Effector memory CD8-positive, alpha-beta T cell (primary cell): ENCODE results near the gene NRAP.
A peak's percentile ranks its signal among the peaks of the same experiment; 100 is the strongest.

Experiments
- ATAC-seq: fragments of 150-1000 bp; cut with Tn5 transposase; replicated peaks from 2 replicates; pipeline ENCODE4 v1.10.0; 2021; ENCODE audit warnings: mild to moderate bottlenecking, moderate library complexity
- DNase-seq, 3 experiments: peaks; one replicate each; pipeline ENCODE4 v3.0.0; 2021
- H3K27ac Mint-ChIP-seq, 2 donors: one replicate each; pipeline ENCODE4 v1.8.0; 2022; ENCODE audit warnings: mild to moderate bottlenecking in 2 of 2, mixed read lengths in 2 of 2, moderate library complexity in 2 of 2
- H3K27me3 Mint-ChIP-seq, 2 donors: one replicate each; pipeline ENCODE4 v1.8.0; 2022; ENCODE audit warnings: mixed read lengths in 2 of 2
- H3K36me3 Mint-ChIP-seq: one replicate; pipeline ENCODE4 v1.8.0; 2022; ENCODE audit warnings: mild to moderate bottlenecking, moderate library complexity, mixed read lengths; ENCODE audit not compliant: insufficient read depth
- H3K4me1 Mint-ChIP-seq, 2 donors: one replicate each; pipeline ENCODE4 v1.8.0; 2022; ENCODE audit warnings: low read depth in 2 of 2, mixed read lengths in 2 of 2
- H3K4me3 Mint-ChIP-seq, 2 donors: one replicate each; pipeline ENCODE4 v1.8.0; 2022; ENCODE audit warnings: mild to moderate bottlenecking in 2 of 2, mixed read lengths in 2 of 2, moderate library complexity in 2 of 2
- H3K9me3 Mint-ChIP-seq, 2 donors: one replicate each; pipeline ENCODE4 v1.8.0; 2022; ENCODE audit warnings: mixed read lengths in 2 of 2

NRAP gene

GRCh38 chr10:113692271-113692670, 28.4 kb upstream of the NRAP start:
- Mint-ChIP-seq H3K27ac (no peak overlapping the region), H3K27me3 (no peaks in the 10 kb centered on the region), H3K4me1 (peaks cover 21 to 36% of the 10 kb centered on the region in 2 donors), H3K36me3 (peaks cover 10% of the 10 kb centered on the region), H3K4me3 (no peak overlapping the region), H3K9me3 (peaks cover 4 to 22% of the 10 kb centered on the region in 2 donors)
- no peak for DNase-seq
- no peak for ATAC-seq

DNA sequence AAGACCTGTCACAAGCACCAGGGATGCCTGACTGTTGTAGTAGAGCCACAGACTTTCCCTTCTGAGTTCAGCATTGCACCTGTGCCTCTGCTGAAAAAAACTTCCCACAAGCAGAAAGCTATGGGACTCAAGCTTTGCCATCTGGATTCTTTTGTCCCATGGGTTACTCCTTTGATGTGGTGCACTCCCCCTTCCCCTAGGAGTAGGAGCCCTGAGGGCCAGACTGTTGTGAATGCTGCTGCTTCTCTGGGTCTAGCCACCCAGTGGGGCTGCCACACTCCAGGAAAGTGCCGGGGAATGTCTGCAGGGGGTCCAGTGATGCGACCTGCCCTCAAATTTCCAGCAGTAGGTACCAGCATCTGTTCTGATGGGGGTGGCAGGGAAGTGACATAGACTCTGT, 27.5 kb upstream of the NRAP start:
- Mint-ChIP-seq H3K4me3 (no peak overlapping the region), H3K36me3 (peaks cover 10% of the 10 kb centered on the region), H3K27ac (no peak overlapping the region), H3K9me3 (peaks cover 4 to 24% of the 10 kb centered on the region in 2 donors), H3K27me3 (no peaks in the 10 kb centered on the region), H3K4me1 (peaks cover 21 to 36% of the 10 kb centered on the region in 2 donors)
- ATAC-seq (no peak), DNase-seq (no peak)

DNA sequence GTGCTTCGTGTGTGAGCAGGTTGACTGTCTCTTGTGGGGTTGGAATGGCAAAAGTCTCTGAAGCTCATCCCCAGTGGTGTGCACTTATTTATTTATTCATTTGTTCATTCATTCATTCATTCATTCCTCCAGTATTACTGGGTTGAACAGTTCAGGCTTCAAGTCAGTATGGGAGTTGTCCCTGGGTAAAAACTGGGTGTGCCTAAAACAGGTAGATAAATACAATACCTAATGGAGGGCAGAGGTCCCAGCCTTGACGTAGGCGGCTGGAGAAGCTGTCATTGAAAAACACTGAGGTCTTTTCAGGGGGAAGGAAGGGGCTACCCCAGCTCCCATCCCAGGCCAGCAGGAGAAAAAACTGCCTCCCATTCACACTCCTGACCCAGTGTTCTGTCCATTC, 26.9 kb upstream of the NRAP start:
- Mint-ChIP-seq H3K36me3 (peaks cover 10% of the 10 kb centered on the region), H3K4me1 (peaks cover 21 to 33% of the 10 kb centered on the region in 2 donors), H3K9me3 (peaks cover 4 to 24% of the 10 kb centered on the region in 2 donors), H3K4me3 (no peak overlapping the region), H3K27ac (peak overlapping the region in 1 of 2 donors; percentile 8), H3K27me3 (no peaks in the 10 kb centered on the region)
- ATAC-seq: no peak
- DNase-seq: no peak

GRCh38 chr10:113689574-113689973, 25.7 kb upstream of the NRAP start:
- Mint-ChIP-seq H3K36me3 (peaks cover 10% of the 10 kb centered on the region), H3K4me1 (peaks cover 24 to 39% of the 10 kb centered on the region in 2 donors), H3K27me3 (no peaks in the 10 kb centered on the region), H3K27ac (peak overlapping the region in 1 of 2 donors; percentile 41), H3K4me3 (peak overlapping the region; percentile 46 to 70), H3K9me3 (peaks cover 4 to 24% of the 10 kb centered on the region in 2 donors)
- ATAC-seq: no peak
- DNase-seq: no peak

- Mint-ChIP-seq H3K27me3 (no peaks in the 10 kb centered on the region), H3K36me3 (peaks cover 10% of the 10 kb centered on the region), H3K9me3 (peaks cover 4 to 24% of the 10 kb centered on the region in 2 donors), H3K4me3 (peak overlapping the region; percentile 46 to 70), H3K27ac (peak overlapping the region; percentile 41 to 62), H3K4me1 (peaks cover 27 to 44% of the 10 kb centered on the region in 2 donors)
- DNase-seq (no peak), ATAC-seq (peak; percentile 39)
Measured at GRCh38 chr10:113689057-113689456, 25.2 kb upstream of the NRAP start.

GRCh38 chr10:113687037-113687436, 23.2 kb upstream of the NRAP start:
- ATAC-seq (no peak), DNase-seq (no peak)
- peaks cover 3 to 16% of the 10 kb centered on the region in 2 donors for H3K9me3 Mint-ChIP-seq
- peaks cover 10% of the 10 kb centered on the region for H3K36me3 Mint-ChIP-seq
- H3K4me1 Mint-ChIP-seq: peaks cover 34 to 57% of the 10 kb centered on the region in 2 donors
- H3K27me3 Mint-ChIP-seq: no peaks in the 10 kb centered on the region
- no peak overlapping the region for H3K27ac Mint-ChIP-seq
- no peak overlapping the region for H3K4me3 Mint-ChIP-seq

GRCh38 chr10:113686028-113686427, 22.2 kb upstream of the NRAP start:
- no peak overlapping the region for H3K4me3 Mint-ChIP-seq
- peaks cover 44 to 67% of the 10 kb centered on the region in 2 donors for H3K4me1 Mint-ChIP-seq
- no peaks in the 10 kb centered on the region for H3K27me3 Mint-ChIP-seq
- no peak for DNase-seq
- ATAC-seq: no peak
- no peak overlapping the region for H3K27ac Mint-ChIP-seq
- peaks cover 4% of the 10 kb centered on the region for H3K36me3 Mint-ChIP-seq
- H3K9me3 Mint-ChIP-seq: peaks cover 3 to 16% of the 10 kb centered on the region in 2 donors

GRCh38 chr10:113683300-113683699, 19.5 kb upstream of the NRAP start:
- peaks cover 15% of the 10 kb centered on the region for H3K36me3 Mint-ChIP-seq

GRCh38 chr10:113681533-113682470, 18.0 kb upstream of the NRAP start:
- Mint-ChIP-seq H3K4me1 (peaks cover 44 to 59% of the 10 kb centered on the region in 2 donors), H3K4me3 (peak overlapping the region; percentile 95 to 99), H3K9me3 (no peaks in the 10 kb centered on the region), H3K27me3 (no peaks in the 10 kb centered on the region), H3K27ac (peak overlapping the region; percentile 82 to 97), H3K36me3 (peaks cover 15% of the 10 kb centered on the region)
- ATAC-seq: peak; percentile 36
- DNase-seq: peak in 2 of 3 experiments; percentile 13

More at GRCh38 chr10:113683300-113683699, 19.5 kb upstream of the NRAP start:
- H3K27ac Mint-ChIP-seq: no peak overlapping the region
- ATAC-seq (no peak), DNase-seq (no peak)
- no peaks in the 10 kb centered on the region for H3K27me3 Mint-ChIP-seq
- H3K4me3 Mint-ChIP-seq: no peak overlapping the region
- peaks cover 3 to 13% of the 10 kb centered on the region in 2 donors for H3K9me3 Mint-ChIP-seq
- H3K4me1 Mint-ChIP-seq: peaks cover 52 to 65% of the 10 kb centered on the region in 2 donors

DNA sequence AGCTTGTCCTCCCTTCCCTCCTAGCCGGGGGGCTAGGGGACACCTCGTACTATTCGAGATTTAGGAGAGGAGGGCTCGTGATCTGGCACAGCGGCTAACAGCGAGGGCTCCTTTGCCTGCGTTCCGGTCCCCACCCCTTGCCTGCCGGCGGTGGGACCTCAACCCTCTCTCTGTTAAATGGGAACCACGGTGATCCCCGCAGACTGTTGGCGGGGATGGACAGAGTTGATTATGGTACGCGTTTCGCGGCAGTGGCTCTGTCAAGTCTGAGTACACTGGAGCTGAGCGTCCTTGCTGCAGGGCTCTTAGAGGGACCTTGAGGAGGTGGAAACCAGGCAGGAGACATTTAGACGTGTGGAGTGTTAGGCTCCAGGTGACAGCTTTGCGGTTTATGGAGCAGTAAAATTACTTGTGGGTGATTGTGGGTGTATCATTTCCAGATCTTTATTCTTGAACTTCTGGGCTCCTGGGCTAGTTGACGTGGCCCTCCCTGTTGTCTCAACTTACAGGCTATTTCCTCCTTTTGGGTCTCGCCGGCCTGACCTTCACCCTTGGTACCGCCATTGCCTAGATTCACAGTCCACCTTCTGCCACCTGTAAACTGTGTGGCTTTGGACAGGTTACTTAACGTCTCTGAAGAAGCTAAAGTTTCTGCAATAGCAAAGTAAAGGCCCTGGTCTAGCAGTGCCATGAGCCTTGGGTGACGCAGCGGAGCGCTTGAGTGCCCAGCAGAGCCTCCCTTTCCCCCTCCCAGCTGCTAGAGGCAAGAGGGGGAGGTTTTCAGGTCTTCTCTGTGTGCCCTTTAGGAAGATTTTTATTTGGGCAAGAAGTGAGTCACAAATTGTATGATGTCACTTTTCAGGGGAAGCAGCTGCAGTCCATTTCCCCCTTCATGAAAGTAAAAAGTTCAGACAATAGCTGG, 16.6 kb upstream of the NRAP start:
- Mint-ChIP-seq H3K4me3 (peak overlapping the region; percentile 95 to 99), H3K4me1 (peaks cover 44 to 54% of the 10 kb centered on the region in 2 donors), H3K36me3 (peaks cover 15% of the 10 kb centered on the region), H3K9me3 (no peaks in the 10 kb centered on the region), H3K27me3 (no peaks in the 10 kb centered on the region), H3K27ac (peak overlapping the region; percentile 82 to 97)
- ATAC-seq (peak; percentile 17), DNase-seq (peak; percentile 5 to 17 (median 6))

- Mint-ChIP-seq H3K27ac (peak within 1 kb of the TSS; percentile 82 to 97), H3K27me3 (peaks cover 0 to 4% of the 10 kb centered on the region in 2 donors), H3K9me3 (no peaks in the 10 kb centered on the region), H3K4me3 (peak within 1 kb of the TSS; percentile 95 to 99), H3K36me3 (peaks cover 15% of the 10 kb centered on the region), H3K4me1 (peaks cover 40 to 46% of the 10 kb centered on the region in 2 donors)
- ATAC-seq (peak; percentile 83), DNase-seq (peak; percentile 71 to 75 (median 72))
Measured at GRCh38 chr10:113679463-113680189, 15.8 kb upstream of the NRAP start, which contains the start of gene CASP7. TSS of gene CASP7 (plus strand) at chr10:113679912. CDS start at chr10:113697494, 17,582 bp downstream.

DNA sequence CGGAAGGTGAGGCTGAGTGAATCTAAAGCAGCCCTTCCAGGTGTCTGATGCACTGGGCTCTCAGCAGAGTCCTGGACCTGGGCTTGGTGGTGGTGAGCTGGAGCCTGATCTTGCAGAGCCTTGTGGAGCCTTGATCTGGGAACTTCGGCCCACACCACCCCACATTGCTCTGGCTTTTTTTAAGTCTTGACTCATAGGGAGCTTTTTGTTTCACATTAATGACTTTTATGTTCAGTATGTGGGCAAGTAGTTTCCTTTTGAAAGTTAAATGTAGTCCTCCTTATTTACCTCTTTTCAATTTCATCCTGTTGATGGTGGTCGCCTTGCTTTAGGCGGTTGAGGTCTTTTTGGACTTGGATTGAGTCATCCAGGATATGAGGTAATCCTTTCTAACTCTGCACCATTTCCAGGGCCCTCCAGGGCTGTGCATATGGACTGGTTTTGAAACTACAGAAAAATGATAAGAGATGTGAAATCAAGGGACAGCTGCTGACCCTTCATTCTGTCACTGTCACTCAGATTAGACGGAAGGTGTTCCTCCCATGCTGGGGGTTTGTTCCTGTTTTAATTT, 2.9 kb upstream of the NRAP start:
- H3K4me3 Mint-ChIP-seq: no peak overlapping the region
- H3K27me3 Mint-ChIP-seq: peaks cover 21 to 35% of the 10 kb centered on the region in 2 donors
- no peaks in the 10 kb centered on the region for H3K9me3 Mint-ChIP-seq
- no peak overlapping the region for H3K27ac Mint-ChIP-seq
- DNase-seq (no peak), ATAC-seq (no peak)
- H3K36me3 Mint-ChIP-seq: no peaks in the 10 kb centered on the region
- no peaks in the 10 kb centered on the region for H3K4me1 Mint-ChIP-seq
